Small intestine (tissue), 7 donors: ENCODE data around the gene ROPN1L. TPM values are rescaled to one million over a fixed set of nuclear protein-coding genes. Genes with fewer than 3 reads are reported as not detected.
"Not testable (repeated sequence)": the region's sequence is repeated elsewhere in the genome, so short reads cannot be mapped to it uniquely, and the experiment has no call there.

Experiments
- DNase-seq, 2 donors: peaks; one replicate each; pipeline versions ENCODE4 v3.0.0 to v3.0.0-alpha.2; 2013
- FAIRE-seq: peaks from 2 replicates; lab custom pipeline; 2012; peaks lifted over from hg19 to GRCh38; lab: Jason Lieb, UNC
- H3K27ac ChIP-seq, 3 donors: one replicate each; pipeline ENCODE4 v1.5.1; 2013; ENCODE audit warnings: low read length in 2 of 3, mild to moderate bottlenecking in 2 of 3, control low read depth in 1 of 3, inconsistent platforms in 1 of 3, low read depth in 1 of 3, moderate library complexity in 1 of 3
- H3K27me3 ChIP-seq, 3 donors: one replicate each; pipeline ENCODE4 v1.6.1; 2013; ENCODE audit warnings: low read length in 3 of 3, inconsistent platforms in 1 of 3; ENCODE audit not compliant: control insufficient read depth in 3 of 3, insufficient read depth in 3 of 3
- H3K36me3 ChIP-seq, 3 donors: one replicate each; pipeline ENCODE4 v1.6.1; 2013; ENCODE audit warnings: low read length in 3 of 3, inconsistent platforms in 1 of 3, low read depth in 1 of 3, mild to moderate bottlenecking in 1 of 3, moderate library complexity in 1 of 3; ENCODE audit not compliant: control insufficient read depth in 3 of 3, insufficient read depth in 2 of 3
- H3K4me1 ChIP-seq, 3 donors: one replicate each; pipeline ENCODE4 v1.6.1; 2013; ENCODE audit warnings: low read length in 2 of 3, inconsistent platforms in 1 of 3, low read depth in 1 of 3, mild to moderate bottlenecking in 1 of 3, moderate library complexity in 1 of 3; ENCODE audit not compliant: control insufficient read depth in 3 of 3, insufficient read depth in 2 of 3
- H3K4me3 ChIP-seq, 3 donors: one replicate each; pipeline ENCODE4 v1.5.1; 2013; ENCODE audit warnings: low read length in 3 of 3, control low read depth in 1 of 3, inconsistent platforms in 1 of 3, low read depth in 1 of 3, mild to moderate bottlenecking in 1 of 3, moderate library complexity in 1 of 3
- H3K9me3 ChIP-seq, 2 donors: one replicate each; pipeline ENCODE4 v1.6.1; 2013; ENCODE audit warnings: low read depth in 1 of 2, low read length in 1 of 2; ENCODE audit not compliant: control insufficient read depth in 2 of 2, insufficient read depth in 1 of 2
- WGBS, 3 donors: extraction: QIAGEN DNeasy Blood & Tissue Kit; methylation state at CpG; one replicate each; pipeline ENCODE4 v1.1.7; 2013; 5-methylcytosine and 5-hydroxymethylcytosine counted together
- polyA plus RNA-seq, 4 donors: library from polyadenylated mRNA; stranded (reverse) in 3 of 4; unstranded in 1 of 4; fragments of 200-250 nt in 3 of 4; fragments of 120-200 nt in 1 of 4; gene quantifications; one replicate each; pipeline versions ENCODE4 v1.2.1 to v1.2.3, GENCODE V29; 2013
- donor health status: healthy with polysubstance abuse.
- donor health status: control.
- donor health status: control.
- donor health status: Bipolar disorder and iron deficiency.
- donor health status: healthy.

The ROPN1L gene
- polyA plus RNA-seq, 4 donors, result 0.07 to 0.76 TPM; not detected in 2

DNA sequence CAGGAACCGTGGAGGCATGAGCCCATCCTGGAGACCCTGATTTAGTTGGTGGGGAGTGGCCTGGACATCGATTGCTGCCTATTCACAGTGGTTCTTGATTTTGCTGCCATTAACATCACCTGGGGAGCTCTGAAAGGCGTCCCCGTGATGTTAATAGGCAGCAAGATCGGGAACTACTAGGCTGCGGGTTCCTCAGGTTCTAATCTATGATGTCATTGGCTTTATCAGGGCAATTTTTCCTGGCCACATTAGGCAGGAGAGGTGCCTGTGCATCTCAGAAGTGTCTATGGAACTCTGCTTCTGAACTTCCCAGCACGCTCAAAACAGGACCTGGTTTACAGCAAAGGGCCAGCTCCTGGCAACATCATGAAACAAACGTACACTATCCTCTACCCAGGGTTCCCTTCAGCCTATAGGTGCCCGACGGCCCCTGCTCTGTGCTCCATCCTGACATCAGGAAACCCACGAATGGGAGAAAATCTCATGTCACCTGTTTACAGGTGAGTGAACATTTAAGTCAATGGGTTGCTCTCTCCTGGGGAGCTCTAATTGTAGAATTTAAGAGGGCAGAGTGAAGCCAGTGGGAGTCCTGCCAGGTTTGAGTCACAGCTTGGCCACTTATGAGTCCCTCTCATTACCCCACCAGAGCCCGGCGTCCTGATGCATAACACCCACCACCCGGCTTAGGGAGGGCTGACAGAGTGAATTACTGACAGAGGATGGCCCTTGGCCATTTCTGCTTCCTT is 49.4 kb downstream of the ROPN1L start:
- 70 to 80% (median 73%) methylated on average over 14 of the region's 14 CpGs for WGBS, 3 donors
- Histone ChIP-seq H3K4me3 (no peak overlapping the region), H3K27me3 (peaks cover 0 to 7% (median 0%) of the 10 kb centered on the region in 3 donors), H3K4me1 (no peaks in the 10 kb centered on the region), H3K27ac (no peak overlapping the region), H3K9me3 (peaks cover 0 to 21% of the 10 kb centered on the region in 2 donors), H3K36me3 (no peaks in the 10 kb centered on the region)
- DNase-seq (no peak), FAIRE-seq (no peak)

- FAIRE-seq, result no peak
- no peaks in the 10 kb centered on the region for H3K4me1 ChIP-seq
- peaks cover 0 to 7% (median 0%) of the 10 kb centered on the region in 3 donors for H3K27me3 ChIP-seq
- no peaks in the 10 kb centered on the region for H3K36me3 ChIP-seq
- no peak overlapping the region for H3K27ac ChIP-seq
- WGBS, 3 donors, result 85 to 96% (median 91%) methylated on average over 9 of the region's 9 CpGs
- no peak for DNase-seq
- H3K9me3 ChIP-seq, result peaks cover 0 to 21% of the 10 kb centered on the region in 2 donors
- H3K4me3 ChIP-seq, result no peak overlapping the region
These were observed 50.0 kb downstream of the ROPN1L start for GRCh38 chr5:10491673-10492026.

GRCh38 chr5:10493884-10494283 is 52.2 kb downstream of the ROPN1L start:
- FAIRE-seq (no peak), DNase-seq (no peak)
- H3K4me1 ChIP-seq, result no peaks in the 10 kb centered on the region
- H3K9me3 ChIP-seq, result peaks cover 0 to 21% of the 10 kb centered on the region in 2 donors
- WGBS, 3 donors, result 75 to 87% (median 76%) methylated on average over 4 of the region's 4 CpGs
- no peaks in the 10 kb centered on the region for H3K36me3 ChIP-seq
- peaks cover 0 to 7% (median 0%) of the 10 kb centered on the region in 3 donors for H3K27me3 ChIP-seq
- H3K4me3 ChIP-seq, result no peak overlapping the region
- H3K27ac ChIP-seq, result no peak overlapping the region

GRCh38 chr5:10494497-10494896 is 52.8 kb downstream of the ROPN1L start:
- H3K27ac ChIP-seq, H3K36me3 ChIP-seq, H3K4me1 ChIP-seq, FAIRE-seq, H3K4me3 ChIP-seq, H3K27me3 ChIP-seq, DNase-seq: not testable (repeated sequence)
- WGBS, 3 donors, result 62 to 84% (median 77%) methylated on average over 6 of the region's 6 CpGs
- peaks cover 0 to 21% of the 10 kb centered on the region in 2 donors for H3K9me3 ChIP-seq

DNA sequence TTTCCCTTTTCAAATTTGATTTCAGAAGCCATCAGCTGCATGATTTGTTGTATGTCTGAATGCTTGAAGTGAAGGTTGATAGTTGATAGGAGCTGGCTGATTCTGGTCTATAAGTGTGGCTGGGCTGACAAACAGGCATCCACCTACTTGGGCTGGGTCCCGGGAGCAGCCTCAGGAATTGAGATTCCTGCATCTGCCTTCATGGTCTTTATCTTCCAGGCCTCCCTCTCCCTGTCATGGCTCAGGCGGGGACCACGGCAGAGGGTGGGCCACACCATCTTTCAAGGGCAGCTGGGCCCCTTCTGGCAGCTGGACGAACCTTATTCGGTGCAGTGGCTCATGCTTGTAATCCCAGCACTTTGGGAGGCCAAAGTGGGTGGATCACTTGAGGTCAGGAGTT is 55.9 kb downstream of the ROPN1L start:
- H3K4me1 ChIP-seq, result no peaks in the 10 kb centered on the region
- H3K4me3 ChIP-seq, result no peak overlapping the region
- WGBS, 3 donors, result 72 to 81% (median 72%) methylated on average over 5 of the region's 5 CpGs
- DNase-seq, result no peak
- no peak overlapping the region for H3K27ac ChIP-seq
- peaks cover 0 to 21% of the 10 kb centered on the region in 2 donors for H3K9me3 ChIP-seq
- FAIRE-seq, result no peak
- no peaks in the 10 kb centered on the region for H3K36me3 ChIP-seq
- no peaks in the 10 kb centered on the region for H3K27me3 ChIP-seq

DNA sequence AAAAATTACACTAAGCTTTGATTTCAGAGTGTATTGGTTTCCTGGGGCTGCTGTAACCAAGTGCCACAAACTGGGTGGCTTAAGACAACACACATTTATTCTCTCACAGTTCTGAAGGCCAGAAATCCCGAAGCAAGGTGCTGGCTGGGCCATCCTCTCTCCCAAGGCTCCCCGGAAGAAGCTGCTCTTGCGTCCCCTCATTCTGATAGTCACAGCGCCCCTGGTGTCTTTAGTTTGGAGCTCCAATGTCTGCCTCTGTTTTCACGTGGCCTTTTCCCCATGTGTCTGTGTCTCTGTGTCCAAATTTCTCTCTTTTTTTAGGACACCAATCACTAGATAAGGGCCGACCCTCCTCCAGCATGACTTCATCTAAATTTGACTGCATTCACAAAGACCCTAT is 56.7 kb downstream of the ROPN1L start:
- DNase-seq (no peak), FAIRE-seq (no peak)
- Histone ChIP-seq H3K4me1 (no peaks in the 10 kb centered on the region), H3K27me3 (no peaks in the 10 kb centered on the region), H3K9me3 (peaks cover 0 to 16% of the 10 kb centered on the region in 2 donors), H3K27ac (no peak overlapping the region), H3K4me3 (no peak overlapping the region), H3K36me3 (no peaks in the 10 kb centered on the region)
- WGBS, 3 donors, result 59 to 67% (median 65%) methylated on average over 6 of the region's 6 CpGs

DNA sequence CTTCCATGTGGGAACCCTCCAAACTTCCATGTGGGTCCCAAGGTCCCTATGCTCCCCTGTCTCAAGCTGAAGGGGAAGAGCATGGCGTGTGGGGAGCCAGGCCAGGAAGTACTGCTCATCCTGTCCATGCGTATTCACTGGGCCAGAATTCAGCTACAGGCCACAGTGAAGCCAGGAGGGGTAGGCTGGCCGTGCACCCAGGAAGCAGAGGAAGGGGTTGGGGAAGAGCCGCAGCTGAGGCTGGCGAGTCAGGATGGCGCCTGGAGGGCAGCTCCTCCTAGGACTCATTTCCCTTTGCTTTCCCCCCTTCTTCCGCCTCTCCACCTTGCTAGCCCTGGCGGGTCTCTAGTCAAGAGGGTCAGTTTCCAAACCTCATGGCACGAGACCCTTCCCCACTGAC is 57.4 kb downstream of the ROPN1L start:
- DNase-seq (no peak), FAIRE-seq (no peak)
- H3K27me3 ChIP-seq, result no peaks in the 10 kb centered on the region
- H3K4me3 ChIP-seq, result no peak overlapping the region
- H3K27ac ChIP-seq, result no peak overlapping the region
- H3K36me3 ChIP-seq, result no peaks in the 10 kb centered on the region
- no peaks in the 10 kb centered on the region for H3K4me1 ChIP-seq
- H3K9me3 ChIP-seq, result peaks cover 0 to 10% of the 10 kb centered on the region in 2 donors
- 86 to 88% (median 87%) methylated on average over 9 of the region's 9 CpGs for WGBS, 3 donors

GRCh38 chr5:10499776-10500175 is 58.1 kb downstream of the ROPN1L start:
- H3K27me3 ChIP-seq, result no peaks in the 10 kb centered on the region
- FAIRE-seq (no peak), DNase-seq (no peak)
- peaks cover 0 to 4% of the 10 kb centered on the region in 2 donors for H3K9me3 ChIP-seq
- no peaks in the 10 kb centered on the region for H3K36me3 ChIP-seq
- 57 to 69% (median 64%) methylated on average over 2 of the region's 2 CpGs for WGBS, 3 donors
- no peaks in the 10 kb centered on the region for H3K4me1 ChIP-seq
- H3K27ac ChIP-seq, result no peak overlapping the region
- no peak overlapping the region for H3K4me3 ChIP-seq

- Histone ChIP-seq H3K27me3 (no peaks in the 10 kb centered on the region), H3K27ac (no peak overlapping the region), H3K4me3 (no peak overlapping the region), H3K9me3 (no peaks in the 10 kb centered on the region), H3K4me1 (no peaks in the 10 kb centered on the region), H3K36me3 (no peaks in the 10 kb centered on the region)
- FAIRE-seq (no peak), DNase-seq (no peak)
- WGBS, 3 donors, result 79 to 92% (median 85%) methylated on average over 3 of the region's 3 CpGs
These were observed 59.0 kb downstream of the ROPN1L start for GRCh38 chr5:10500669-10501068.
